DOHH2 (cell line): Measurements from ENCODE around the gene GYS1.

Source experiments
- CTCF ChIP-seq: fragments of 200-600 bp; sonication (generic); IDR thresholded peaks from one replicate; pipeline ENCODE4 v1.5.1; 2014; ENCODE audit warnings: antibody characterized with exemption, mild to moderate bottlenecking, low read depth, low read length; ENCODE audit not compliant: poor library complexity, severe bottlenecking
- EZH2phosphoT487 ChIP-seq: fragments of 200-600 bp; sonication (generic); IDR thresholded peaks from 2 replicates; pipeline ENCODE4 v1.6.1; 2017; ENCODE audit warnings: borderline replicate concordance, mild to moderate bottlenecking, antibody characterized with exemption, low read length, moderate library complexity, mixed read lengths

GRCh38 chr19:49042177-49042576, 49.1 kb upstream of the GYS1 start:
- TF ChIP-seq CTCF (no peak), EZH2phosphoT487 (no peak)
